K562 (cell line): ENCODE results near the gene ADGRD1. TPM values are rescaled to one million over a fixed set of nuclear protein-coding genes. Genes with fewer than 3 reads are reported as not detected.

ENCODE experiments used
- ATF3 ChIP-seq, 2 experiments: fragments of 450-650 bp in 1 of 2; sonication (generic) in 1 of 2; formaldehyde crosslinking in 1 of 2; IDR thresholded peaks in 1 of 2; conservative IDR thresholded peaks in 1 of 2; 2 replicates each; pipeline versions ENCODE4 v1.6.1 to v1.8.1; 2016 to 2023; ENCODE audit warnings: mild to moderate bottlenecking in 2 of 2, moderate library complexity in 2 of 2, inconsistent platforms in 1 of 2, missing genetic modification reagents in 1 of 2
- CTCF ChIP-seq, 3 experiments: IDR thresholded peaks in 2 of 3; conservative IDR thresholded peaks in 1 of 3; 2 replicates each; pipeline ENCODE4 v1.5.1; 2011 to 2012; ENCODE audit warnings: low read length in 3 of 3, mild to moderate bottlenecking in 3 of 3, control low read depth in 2 of 3, improper control_type of control experiment in 1 of 3, inconsistent platforms in 1 of 3, low read depth in 1 of 3, mixed read lengths in 1 of 3, moderate library complexity in 1 of 3; ENCODE audit not compliant: insufficient read depth in 2 of 3
- E2F5 ChIP-seq: sonication (generic); formaldehyde crosslinking; IDR thresholded peaks from 2 replicates; pipeline ENCODE4 v1.8.0; 2022; ENCODE audit warnings: mild to moderate bottlenecking, missing genetic modification reagents
- EP300 ChIP-seq: IDR thresholded peaks from 2 replicates; pipeline ENCODE4 v1.6.1; 2012; ENCODE audit warnings: low read length, improper control_type of control experiment
- ETS2 ChIP-seq: IDR thresholded peaks from 2 replicates; pipeline ENCODE4 v1.6.1; 2016; ENCODE audit warnings: borderline replicate concordance, missing genetic modification characterization, mild to moderate bottlenecking, moderate library complexity, missing compliant biosample characterization; ENCODE audit not compliant: poor library complexity, severe bottlenecking
- HIVEP1 ChIP-seq: fragments of 250-450 bp; sonication (Bioruptor Pico); IDR thresholded peaks from 2 replicates; pipeline ENCODE4 v1.4.0; 2020; ENCODE audit warnings: mild to moderate bottlenecking
- MCM2 ChIP-seq: fragments of 450-650 bp; IDR thresholded peaks from 2 replicates; pipeline ENCODE4 v1.6.1; 2017; ENCODE audit warnings: low read depth, mild to moderate bottlenecking
- MYBL2 ChIP-seq, 2 experiments: fragments of 450-650 bp in 1 of 2; sonication (generic) in 1 of 2; formaldehyde crosslinking in 1 of 2; IDR thresholded peaks; 2 replicates each; pipeline versions ENCODE4 v1.6.1 to v1.8.1; 2017 to 2022; ENCODE audit warnings: borderline replicate concordance in 1 of 2, inconsistent platforms in 1 of 2, low read depth in 1 of 2, mild to moderate bottlenecking in 1 of 2, missing genetic modification reagents in 1 of 2, moderate library complexity in 1 of 2
- NEUROD1 ChIP-seq: fragments of 150-350 bp; IDR thresholded peaks from 2 replicates; pipeline ENCODE4 v1.6.1; 2014; ENCODE audit warnings: borderline replicate concordance, low read length, low read depth; ENCODE audit not compliant: partially characterized antibody
- NFATC3 ChIP-seq: fragments of 450-650 bp; IDR thresholded peaks from 2 replicates; pipeline ENCODE4 v1.6.1; 2017; ENCODE audit warnings: mild to moderate bottlenecking
- NFE2L1 ChIP-seq: fragments of 450-650 bp; IDR thresholded peaks from 2 replicates; pipeline ENCODE4 v1.6.1; 2016; ENCODE audit warnings: missing genetic modification characterization, low read depth, mild to moderate bottlenecking, missing compliant biosample characterization, moderate library complexity, borderline replicate concordance
- NFXL1 ChIP-seq: fragments of 450-650 bp; formaldehyde crosslinking; IDR thresholded peaks from 2 replicates; pipeline ENCODE4 v1.4.0; 2021; ENCODE audit warnings: mild to moderate bottlenecking
- PHB ChIP-seq: fragments of 250-450 bp; sonication (Bioruptor Pico); IDR thresholded peaks from 2 replicates; pipeline ENCODE4 v1.5.0; 2021
- PHF8 ChIP-seq: fragments of 200-600 bp; sonication (generic); IDR thresholded peaks from 2 replicates; pipeline ENCODE4 v1.6.1; 2012; ENCODE audit warnings: mixed run types, mild to moderate bottlenecking, inconsistent platforms, low read length, moderate library complexity, borderline replicate concordance
- PRMT5 ChIP-seq: sonication (generic); formaldehyde crosslinking; IDR thresholded peaks from 2 replicates; pipeline ENCODE4 v1.5.0; 2020; ENCODE audit warnings: missing genetic modification reagents
- RFX5 ChIP-seq: IDR thresholded peaks from 2 replicates; pipeline ENCODE4 v1.6.1; 2011; ENCODE audit warnings: low read depth, mild to moderate bottlenecking, improper control_type of control experiment, low read length
- SAFB ChIP-seq: fragments of 200-400 bp; formaldehyde crosslinking; IDR thresholded peaks from 2 replicates; pipeline ENCODE4 v1.6.1; 2017; ENCODE audit warnings: low read depth, low read length, borderline replicate concordance
- SMAD1 ChIP-seq: fragments of 150-350 bp; IDR thresholded peaks from 2 replicates; pipeline ENCODE4 v1.6.1; 2014; ENCODE audit warnings: low read length, low read depth; ENCODE audit not compliant: partially characterized antibody
- SNAPC5 ChIP-seq: fragments of 250-450 bp; sonication (Bioruptor Pico); IDR thresholded peaks from 2 replicates; pipeline ENCODE4 v1.8.0; 2021; ENCODE audit warnings: moderate library complexity, mild to moderate bottlenecking, inconsistent platforms
- YY1 ChIP-seq, 3 experiments: IDR thresholded peaks; 2 replicates each; pipeline ENCODE4 v1.6.1; 2011; ENCODE audit warnings: low read length in 2 of 3, mild to moderate bottlenecking in 2 of 3, moderate library complexity in 2 of 3, borderline replicate concordance in 1 of 3, control low read depth in 1 of 3, low read depth in 1 of 3; ENCODE audit not compliant: insufficient read depth in 3 of 3, insufficient replicate concordance in 2 of 3, control insufficient read depth in 1 of 3, insufficient read length in 1 of 3; ENCODE audit errors: extremely low read depth in 1 of 3
- ZC3H11A ChIP-seq: IDR thresholded peaks from 2 replicates; pipeline ENCODE4 v1.6.1; 2012; ENCODE audit warnings: low read depth, low read length, improper control_type of control experiment
- ZNF121 ChIP-seq: sonication (generic); formaldehyde crosslinking; conservative IDR thresholded peaks from 2 replicates; pipeline ENCODE4 v1.8.0; 2022; ENCODE audit warnings: missing genetic modification reagents
- ZNF253 ChIP-seq: fragments of 250-450 bp; sonication (Bioruptor Pico); conservative IDR thresholded peaks from 2 replicates; pipeline ENCODE4 v1.6.1; 2021; ENCODE audit warnings: mild to moderate bottlenecking
- polyA plus RNA-seq, 8 experiments: library from polyadenylated mRNA; depleted of rRNA in 4 of 8; stranded (reverse) in 5 of 8; unstranded in 3 of 8; fragments of >200 nt; fragmentation: Nextera tagmentation in 2 of 8; fragmentation: Illumina TruSeq in 1 of 8; extraction: Ambion mirVana in 2 of 8; extraction: Trizol in 1 of 8; gene quantifications; 2 replicates each; pipeline versions ENCODE4 v1.2.1 to v1.2.3, GENCODE V29; 2011 to 2014; ENCODE audit warnings: inconsistent platforms in 1 of 8, missing spikeins in 1 of 8
- total RNA-seq, 7 experiments: library from RNA; depleted of rRNA in 6 of 7; stranded (reverse); fragments of >200 nt in 6 of 7; fragmentation: Illumina TruSeq in 2 of 7; extraction: Trizol in 2 of 7; gene quantifications; 2 replicates each; pipeline versions ENCODE4 v1.2.1 to v1.2.3, GENCODE V29; 2011 to 2021; ENCODE audit warnings: low replicate concordance in 1 of 7

The ADGRD1 gene
- total and polyA plus RNA-seq, 9 of the 15 experiments (the other 6 are each of a cell fraction or from before 2014, with no cell fraction given): 1.7 to 11.7 (median 3.3) TPM

- TF ChIP-seq ETS2 (tag): no peak
- peak; percentile 77 for TF ChIP-seq ATF3 (IDR thresholded peaks at IDR 0.05)
- no peak; the same call in 1 of the 2 replicates for TF ChIP-seq ATF3 (CRISPR knock-in tag; conservative IDR thresholded peaks at IDR 0.05)
- no peak for TF ChIP-seq NEUROD1
- no peak for TF ChIP-seq NFXL1 (CRISPR knock-in tag)
- TF ChIP-seq SMAD1: no peak
- peak; percentile 100 for TF ChIP-seq NFE2L1 (tag)
- TF ChIP-seq PRMT5 (CRISPR knock-in tag): no peak
- no peak for TF ChIP-seq E2F5
- no peak for TF ChIP-seq SAFB
- peak; percentile 62 for TF ChIP-seq EP300
- TF ChIP-seq SNAPC5: no peak
- no peak for TF ChIP-seq MYBL2 (IDR thresholded peaks at IDR 0.05; ENCODE audit: low read depth)
- no peak for TF ChIP-seq MYBL2 (CRISPR knock-in tag; IDR thresholded peaks at IDR 0.05; ENCODE audit: borderline replicate concordance)
- TF ChIP-seq ZNF253 (CRISPR knock-in tag): no peak; the same call in 1 of the 2 replicates
- TF ChIP-seq ZC3H11A: no peak
- no peak for TF ChIP-seq NFATC3
- no peak for TF ChIP-seq RFX5
- TF ChIP-seq MCM2: no peak
- peak in 1 of 3 experiments; percentile 25 for TF ChIP-seq YY1 (IDR thresholded peaks at IDR 0.05; ENCODE audit: borderline replicate concordance in 1 of 3, control insufficient read depth in 1 of 3, extremely low read depth in 1 of 3, insufficient read depth in 3 of 3, insufficient read length in 1 of 3, insufficient replicate concordance in 2 of 3, low read depth in 1 of 3, low read length in 2 of 3)
- no peak for TF ChIP-seq HIVEP1 (CRISPR knock-in tag)
- no peak for TF ChIP-seq PHB
- no peak for TF ChIP-seq CTCF (IDR thresholded peaks at IDR 0.05 in 2 of 3, conservative IDR thresholded peaks at IDR 0.05 in 1 of 3; ENCODE audit: insufficient read depth in 2 of 3, low read depth in 1 of 3, low read length in 3 of 3)
- peak; percentile 14; the same call in 1 of the 2 replicates for TF ChIP-seq PHF8
- no peak for TF ChIP-seq ZNF121 (CRISPR knock-in tag)
Measured at GRCh38 chr12:131000000-131000486, 46.3 kb downstream of the ADGRD1 start (continued).
